ENCODE measurements around the gene ASB16. TPM values are rescaled to one million over a fixed set of nuclear protein-coding genes. Genes with fewer than 3 reads are reported as not detected.

The ASB16 gene
- total and polyA plus RNA-seq, 2 donors (not counting 1 experiment from before 2014, with no cell fraction given) = not detected

- ChIA-PET CTCF (interaction anchor here (1.0 to 5.5 kb wide), 17 partner anchors 9 to 137 kb away, joined by 3 to 62 read pairs (median 8); partner anchors contain the start of genes GRN, HDAC5, HROB and SLC25A39), POLR2A (interaction anchor here (0.6 to 7.8 kb wide), 20 partner anchors 10 to 1568 kb away, joined by 3 to 100 read pairs (median 8); partner anchors contain the start of genes ATXN7L3, GRN, HDAC5 and SLC25A39)
- ATAC-seq (ENCODE audit: low read depth) (peak; percentile 4), DNase-seq (peak; percentile 83)
- Histone ChIP-seq H3K9me3 (ENCODE audit: control extremely low read depth in 1 of 3, control insufficient read depth in 2 of 3, insufficient read depth in 1 of 3, low read length in 2 of 3) (no peaks in the 10 kb centered on the region), H3K27me3 (replicated peaks in 1 of 4; ENCODE audit: control extremely low read depth in 1 of 4, control insufficient read depth in 3 of 4, insufficient read depth in 4 of 4, low read length in 3 of 4) (no peaks in the 10 kb centered on the region), H3K4me1 (ENCODE audit: control insufficient read depth in 2 of 2, insufficient read depth in 2 of 2, low read length in 2 of 2) (peaks cover 33% of the 10 kb centered on the region in 2 donors), H3K4me3 (ENCODE audit: control extremely low read depth in 1 of 5, extremely low read depth in 1 of 5, insufficient read depth in 1 of 5, low read depth in 2 of 5, low read length in 4 of 5) (peak overlapping the region; percentile 55 to 91 (median 87)), H3K9ac (ENCODE audit: low read length) (peak overlapping the region; percentile 82), H4K20me1 (ENCODE audit: control insufficient read depth, insufficient read depth, low read length, poor library complexity, severe bottlenecking) (no peaks in the 10 kb centered on the region), H3K36me3 (replicated peaks in 1 of 2; ENCODE audit: control extremely low read depth in 1 of 2, control insufficient read depth in 1 of 2, extremely low read depth in 1 of 2, insufficient read depth in 2 of 2, low read length in 1 of 2) (peaks cover 0 to 6% of the 10 kb centered on the region in 2 experiments), H3K79me2 (ENCODE audit: control insufficient read depth, insufficient read depth, low read length) (peaks cover 36% of the 10 kb centered on the region), H2AFZ (ENCODE audit: insufficient read depth, low read depth, low read length, poor library complexity, severe bottlenecking) (peak overlapping the region; percentile 74), H3K27ac (ENCODE audit: low read length in 2 of 2) (peak overlapping the region; percentile 84 to 87), H3K4me2 (replicated peaks; ENCODE audit: low read depth, low read length, poor library complexity, severe bottlenecking) (peak overlapping the region; percentile 92)
- WGBS (ENCODE audit: insufficient coverage) = under 1% methylated on average over 102 of the region's 108 CpGs
- Mint-ChIP-seq H3K4me1 (peaks cover 37% of the 10 kb centered on the region), H3K27ac (peak overlapping the region; percentile 97), H3K4me3 (peak overlapping the region; percentile 92), H3K9me3 (ENCODE audit: insufficient read depth) (no peaks in the 10 kb centered on the region), H3K27me3 (no peaks in the 10 kb centered on the region)
- intact Hi-C loops (cut with micrococcal nuclease) = loop anchor here (1.0 kb wide), 1 partner anchor 104 kb away; the partner anchor contains the start of gene SLC25A39
- TF ChIP-seq EZH2 (IDR thresholded peaks at IDR 0.05; ENCODE audit: borderline replicate concordance, insufficient read depth, low read depth, low read length, poor library complexity, severe bottlenecking) (no peak), CTCF (IDR thresholded peaks at IDR 0.05) (peak; percentile 7)
These were observed 49.9 kb downstream of the ASB16 start for GRCh38 chr17:44220213-44221083.

All from B cell (primary cell).